Heart left ventricle (tissue), 16 donors: Measurements from ENCODE around the gene RALGPS1. TPM values are rescaled to one million over a fixed set of nuclear protein-coding genes. Genes with fewer than 3 reads are reported as not detected.
A peak's percentile ranks its signal among the peaks of the same experiment; 100 is the strongest.

Source experiments
- ATAC-seq, 4 donors: fragments of 200-7000 bp; cut with Tn5 transposase; one replicate each; pipeline ENCODE4 v1.9.1; 2020 to 2022; ENCODE audit warnings: moderate library complexity in 4 of 4, mild to moderate bottlenecking in 3 of 4, moderate number of reproducible peaks in 1 of 4
- DNase-seq, 5 donors: peaks; one replicate each; pipeline ENCODE4 v3.0.0-alpha.2; 2020
- H3K27ac ChIP-seq, 12 donors: fragments of 200-600 bp; sonication (generic) in 4 of 12; one replicate each; pipeline versions ENCODE4 v1.5.0 to v1.8.0; 2016 to 2022; ENCODE audit warnings: mild to moderate bottlenecking in 2 of 12
- H3K27me3 ChIP-seq, 9 donors: fragments of 200-600 bp; sonication (generic) in 2 of 9; one replicate each; pipeline versions ENCODE4 v1.5.1 to v1.8.0; 2016 to 2022; ENCODE audit warnings: mild to moderate bottlenecking in 3 of 9
- H3K36me3 ChIP-seq, 9 donors: fragments of 200-600 bp; sonication (generic) in 2 of 9; one replicate each; pipeline versions ENCODE4 v1.5.0 to v1.8.0; 2018 to 2022; ENCODE audit warnings: mild to moderate bottlenecking in 2 of 9
- H3K4me1 ChIP-seq, 12 donors: fragments of 200-600 bp; sonication (generic) in 4 of 12; one replicate each; pipeline versions ENCODE4 v1.5.0 to v1.8.0; 2016 to 2022; ENCODE audit warnings: mild to moderate bottlenecking in 3 of 12
- H3K4me3 ChIP-seq, 12 donors: fragments of 200-600 bp; sonication (generic) in 4 of 12; one replicate each; pipeline versions ENCODE4 v1.5.0 to v1.8.0; 2017 to 2022; ENCODE audit warnings: mild to moderate bottlenecking in 9 of 12, moderate library complexity in 4 of 12
- H3K9me3 ChIP-seq, 12 donors: fragments of 200-600 bp; sonication (generic) in 4 of 12; one replicate each; pipeline versions ENCODE4 v1.5.0 to v1.8.0; 2016 to 2022; ENCODE audit warnings: mild to moderate bottlenecking in 1 of 12
- CTCF ChIP-seq, 12 donors: fragments of 200-600 bp; sonication (generic) in 4 of 12; IDR thresholded peaks; one replicate each; pipeline versions ENCODE4 v1.5.0 to v1.8.0; 2018 to 2022; ENCODE audit warnings: antibody characterized with exemption in 12 of 12, mild to moderate bottlenecking in 5 of 12
- POLR2A ChIP-seq, 2 donors: fragments of 450-650 bp; IDR thresholded peaks; one replicate each; pipeline ENCODE4 v1.6.1; 2017; ENCODE audit warnings: antibody characterized with exemption in 2 of 2, mild to moderate bottlenecking in 2 of 2, moderate library complexity in 2 of 2
- WGBS, 4 donors: extraction: QIAGEN DNeasy Blood & Tissue Kit in 2 of 4; methylation state at CpG; one replicate each; pipeline versions ENCODE4 v1.1.5 to v1.1.7; 2013 to 2018; 5-methylcytosine and 5-hydroxymethylcytosine counted together
- intact Hi-C, 10 donors: fragments of 100-400 bp; cut with DNase I; formaldehyde crosslinking; loops; one replicate each; pipeline versions ENCODE4 v1.11.1 to v1.14.2; 2022
- polyA plus RNA-seq, 2 donors: library from polyadenylated mRNA; stranded (reverse); fragments of 200-250 nt; gene quantifications; one replicate each; pipeline ENCODE4 v1.2.3, GENCODE V29; 2013
- total RNA-seq, 9 donors: library from RNA; depleted of rRNA in 2 of 9; stranded (reverse); fragments of >200 nt in 2 of 9; fragmentation: NEBNext Ultra II Directional in 3 of 9; extraction: Animal tissue kit (Norgen Biotek cat#: 25700) in 3 of 9; gene quantifications; one replicate each; pipeline versions ENCODE4 v1.1.0 to v1.2.4, GENCODE V29; 2016 to 2023
- donor health status: ischemic (EF 13 %, LVEDD 7.1; RV severe dilation, severe dysfunction).
- donor health status: healthy with polysubstance abuse.
- donor health status: DM: no; HTN: yes; CAD: no.
- donor health status: DM: no; HTN: no; CAD: no.
- donor health status: ischemic (EF 25% LVEDD 6.9; RV normal size, moderate dysfunction).
- donor health status: ischemic (EF 25% LVEDD 5.7; RV mildly dilated, moderate dysfunction).
- donor health status: healthy.
- donor health status: DM: yes; HTN: yes; CAD: no.
- donor health status: ischemic (EF 35%, LVEDD 5.7; RV mildly dilated, moderate dysfunction).
- donor health status: nonischemic (EF 11% LVEDD 7.7; RV severe dilation, severe dysfunction).
- donor health status: DM: yes; HTN: yes; CAD: no.
- donor health status: PGD.
- donor health status: ischemic (EF 29% LVEDD 5.4; RV normal size, mild dysfunction).
- donor health status: nonischemic (EF 23%, LVEDD 6.1; RV moderate dilation, normal function).

The RALGPS1 gene
- total and polyA plus RNA-seq, 11 donors = 8.0 to 21.8 (median 14.4) TPM

- H3K27ac ChIP-seq = peak overlapping the region in 1 of 12 donors; percentile 45
- 93 to 96% (median 96%) methylated on average over 9 of the region's 9 CpGs for WGBS, 4 donors
Observed at GRCh38 chr9:127030814-127031740, 116.5 kb downstream of the RALGPS1 start.

GRCh38 chr9:127032256-127032655 lies 117.7 kb downstream of the RALGPS1 start:
- Histone ChIP-seq H3K27ac (no peak overlapping the region), H3K9me3 (no peaks in the 10 kb centered on the region)

More at GRCh38 chr9:127030814-127031740, 116.5 kb downstream of the RALGPS1 start:
- no peaks in the 10 kb centered on the region for H3K36me3 ChIP-seq
- no peak overlapping the region for H3K4me3 ChIP-seq
- intact Hi-C loops = loop anchor here in 1 of 10 donors (5.0 kb wide), 1 partner anchor 91 kb away; the partner anchor contains the start of gene ANGPTL2
- H3K4me1 ChIP-seq = peaks cover 0 to 29% (median 23%) of the 10 kb centered on the region in 12 donors
- DNase-seq (no peak), ATAC-seq (no peak)
- no peaks in the 10 kb centered on the region for H3K9me3 ChIP-seq
- TF ChIP-seq POLR2A (IDR thresholded peaks at IDR 0.05) (no peak), CTCF (IDR thresholded peaks at IDR 0.05) (no peak)
- no peaks in the 10 kb centered on the region for H3K27me3 ChIP-seq

GRCh38 chr9:127033061-127033460 lies 118.5 kb downstream of the RALGPS1 start:
- no peak overlapping the region for H3K27ac ChIP-seq
- no peak overlapping the region for H3K4me3 ChIP-seq
- intact Hi-C loops = loop anchor here in 1 of 10 donors (5.0 kb wide), 1 partner anchor 89 kb away; the partner anchor contains the start of gene ANGPTL2
- DNase-seq = no peak
- no peaks in the 10 kb centered on the region for H3K9me3 ChIP-seq
- TF ChIP-seq POLR2A (IDR thresholded peaks at IDR 0.05) (no peak), CTCF (IDR thresholded peaks at IDR 0.05) (no peak)
- WGBS, 4 donors = 89 to 100% (median 95%) methylated on average over 1 to 3 of the region's 3 CpGs
- no peaks in the 10 kb centered on the region for H3K36me3 ChIP-seq
- no peaks in the 10 kb centered on the region for H3K27me3 ChIP-seq
- no peak for ATAC-seq
- peaks cover 0 to 42% (median 30%) of the 10 kb centered on the region in 12 donors for H3K4me1 ChIP-seq

More at GRCh38 chr9:127032256-127032655, 117.7 kb downstream of the RALGPS1 start:
- TF ChIP-seq CTCF (IDR thresholded peaks at IDR 0.05) = no peak
- TF ChIP-seq POLR2A (IDR thresholded peaks at IDR 0.05) = no peak
- WGBS, 4 donors = 92 to 95% (median 93%) methylated on average over 4 of the region's 4 CpGs
- ATAC-seq (no peak), DNase-seq (no peak)
- intact Hi-C loops = loop anchor here in 1 of 10 donors (5.0 kb wide), 1 partner anchor 90 kb away; the partner anchor contains the start of gene ANGPTL2
- peaks cover 0 to 38% (median 30%) of the 10 kb centered on the region in 12 donors for H3K4me1 ChIP-seq
- H3K36me3 ChIP-seq = no peaks in the 10 kb centered on the region
- no peaks in the 10 kb centered on the region for H3K27me3 ChIP-seq
- no peak overlapping the region for H3K4me3 ChIP-seq

- H3K36me3 ChIP-seq = no peaks in the 10 kb centered on the region
- no peaks in the 10 kb centered on the region for H3K9me3 ChIP-seq
- no peak for TF ChIP-seq POLR2A (IDR thresholded peaks at IDR 0.05)
- no peak for TF ChIP-seq CTCF (IDR thresholded peaks at IDR 0.05)
- DNase-seq = no peak
- intact Hi-C loops = loop anchor here in 1 of 10 donors (5.0 kb wide), 1 partner anchor 89 kb away; the partner anchor contains the start of gene ANGPTL2
- no peaks in the 10 kb centered on the region for H3K27me3 ChIP-seq
- H3K4me3 ChIP-seq = no peak overlapping the region
- H3K27ac ChIP-seq = no peak overlapping the region
- H3K4me1 ChIP-seq = peaks cover 0 to 42% (median 30%) of the 10 kb centered on the region in 12 donors
- no peak for ATAC-seq
Observed at GRCh38 chr9:127033789-127034188, 119.2 kb downstream of the RALGPS1 start.
